ENCODE data around the gene RNF212B. TPM values are rescaled to one million over a fixed set of nuclear protein-coding genes. Genes with fewer than 3 reads are reported as not detected.

The RNF212B gene
- total and polyA plus RNA-seq, 2 of the 13 experiments (the other 11 are each of a cell fraction or from before 2014, with no cell fraction given), result 0.05 TPM; not detected in 1

GRCh38 chr14:23321572-23322547 lies 84.1 kb downstream of the RNF212B start (continued):
- TF ChIP-seq MYPOP (CRISPR knock-in tag; IDR thresholded peaks at IDR 0.05), result no peak
- TF ChIP-seq AGO1 (IDR thresholded peaks at IDR 0.05; ENCODE audit: low read depth, low read length, poor library complexity, severe bottlenecking), result peak; percentile 97
- TF ChIP-seq CCAR2 (optimal IDR thresholded peaks at IDR 0.05; ENCODE audit: low read depth, low read length), result no peak
- peak; percentile 54; the same call in 1 of the 2 replicates for TF ChIP-seq ZNF441 (CRISPR knock-in tag; IDR thresholded peaks at IDR 0.05; ENCODE audit: borderline replicate concordance)
- TF ChIP-seq FOXC1 (CRISPR knock-in tag; IDR thresholded peaks at IDR 0.05; ENCODE audit: borderline replicate concordance), result peak; percentile 90; the same call in 1 of the 2 replicates
- TF ChIP-seq CBFB (CRISPR knock-in tag; IDR thresholded peaks at IDR 0.05), result 0 out of 2 replicates have a peak, but pooled peaks have one; percentile 9
- TF ChIP-seq MTERF4 (CRISPR knock-in tag; IDR thresholded peaks at IDR 0.05), result peak; percentile 87
- peak; percentile 63; the same call in 1 of the 2 replicates for TF ChIP-seq ZFP82 (CRISPR knock-in tag; IDR thresholded peaks at IDR 0.05; ENCODE audit: borderline replicate concordance)
- TF ChIP-seq CEBPB (IDR thresholded peaks at IDR 0.05; ENCODE audit: borderline replicate concordance, low read depth, low read length), result no peak
- TF ChIP-seq ZNF326 (CRISPR knock-in tag; IDR thresholded peaks at IDR 0.05; ENCODE audit: borderline replicate concordance), result peak; percentile 68; the same call in 1 of the 2 replicates
- peak; percentile 92 for TF ChIP-seq ZNF232 (CRISPR knock-in tag; IDR thresholded peaks at IDR 0.05; ENCODE audit: borderline replicate concordance)
- TF ChIP-seq HOXA9 (CRISPR knock-in tag; IDR thresholded peaks at IDR 0.05; ENCODE audit: borderline replicate concordance), result no peak; the same call in 1 of the 2 replicates
- TF ChIP-seq ETS1 (CRISPR knock-in tag; IDR thresholded peaks at IDR 0.05), result peak; percentile 87; the same call in 1 of the 2 replicates
- TF ChIP-seq PBX2 (CRISPR knock-in tag; IDR thresholded peaks at IDR 0.05), result no peak
- no peak for TF ChIP-seq ZNF703 (CRISPR knock-in tag; IDR thresholded peaks at IDR 0.05; ENCODE audit: borderline replicate concordance)
- TF ChIP-seq ZNF629 (CRISPR knock-in tag; conservative IDR thresholded peaks at IDR 0.05), result no peak
- TF ChIP-seq CREB1 (IDR thresholded peaks at IDR 0.05), result 0 out of 2 replicates have a peak, but pooled peaks have one; percentile 1
- no peak for TF ChIP-seq CREB1 (CRISPR knock-in tag; IDR thresholded peaks at IDR 0.05)
- peak; percentile 78; the same call in 1 of the 2 replicates for TF ChIP-seq ZNF383 (CRISPR knock-in tag; IDR thresholded peaks at IDR 0.05; ENCODE audit: borderline replicate concordance)
- 0 out of 2 replicates have a peak, but pooled peaks have one; percentile 35 for TF ChIP-seq GATAD1 (CRISPR knock-in tag; IDR thresholded peaks at IDR 0.05)
- TF ChIP-seq ZNF766 (CRISPR knock-in tag; IDR thresholded peaks at IDR 0.05; ENCODE audit: borderline replicate concordance), result peak; percentile 72; the same call in 1 of the 2 replicates
- no peak; the same call in 1 of the 2 replicates for TF ChIP-seq SOX13 (IDR thresholded peaks at IDR 0.05)
- peak; percentile 68 to 94; a peak in 3 of 4 replicates for TF ChIP-seq SOX13 (CRISPR knock-in tag; conservative IDR thresholded peaks at IDR 0.05 in 1 of 2, IDR thresholded peaks at IDR 0.05 in 1 of 2)
- TF ChIP-seq XRCC5 (optimal IDR thresholded peaks at IDR 0.05; ENCODE audit: low read length), result no peak
- TF ChIP-seq ZSCAN22 (CRISPR knock-in tag; IDR thresholded peaks at IDR 0.05), result no peak

All from HepG2 (cell line).